Rectal smooth muscle tissue (tissue), 1 donor: Measurements from ENCODE around the gene ZBTB7C.

Experiments
- H3K27ac ChIP-seq: one replicate; pipeline ENCODE4 v1.7.0; 2013; ENCODE audit warnings: low read depth, low read length, inconsistent platforms
- H3K27me3 ChIP-seq: one replicate; pipeline ENCODE4 v1.7.0; 2013; ENCODE audit warnings: low read length; ENCODE audit not compliant: control insufficient read depth, insufficient read depth
- H3K36me3 ChIP-seq: one replicate; pipeline ENCODE4 v1.7.0; 2013; ENCODE audit warnings: low read length; ENCODE audit not compliant: control insufficient read depth, insufficient read depth
- H3K4me1 ChIP-seq: one replicate; pipeline ENCODE4 v1.7.0; 2013; ENCODE audit warnings: low read length; ENCODE audit not compliant: control insufficient read depth, insufficient read depth
- H3K4me3 ChIP-seq: one replicate; pipeline ENCODE4 v1.7.0; 2013; ENCODE audit warnings: low read length
- H3K9ac ChIP-seq: one replicate; pipeline ENCODE4 v1.7.0; 2013; ENCODE audit warnings: low read length

The ZBTB7C gene

DNA sequence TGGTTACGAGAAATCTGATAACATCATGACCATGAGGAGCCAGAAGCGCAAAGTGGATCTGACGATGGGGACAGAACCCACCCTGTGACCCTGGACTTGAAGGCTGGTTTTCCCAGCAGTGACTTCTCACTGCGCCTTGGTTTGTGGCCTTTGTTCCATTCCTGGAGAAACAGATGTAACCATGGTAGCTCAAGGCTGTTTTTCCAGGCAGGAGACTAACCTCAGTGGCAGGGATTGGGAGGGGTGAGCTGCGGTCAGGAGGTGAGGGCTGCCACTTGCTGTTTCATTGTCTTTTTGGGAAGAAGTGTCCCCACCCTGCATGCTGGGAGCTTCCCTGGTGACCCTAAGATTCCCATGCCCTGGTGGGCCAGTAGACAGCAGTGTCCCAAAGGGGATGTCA, 362.3 kb downstream of the ZBTB7C start:
- no peak overlapping the region for H3K27ac ChIP-seq
- H3K9ac ChIP-seq: no peak overlapping the region
- H3K4me3 ChIP-seq: no peak overlapping the region
- H3K27me3 ChIP-seq: no peaks in the 10 kb centered on the region
- H3K36me3 ChIP-seq: no peaks in the 10 kb centered on the region
- H3K4me1 ChIP-seq: no peaks in the 10 kb centered on the region

DNA sequence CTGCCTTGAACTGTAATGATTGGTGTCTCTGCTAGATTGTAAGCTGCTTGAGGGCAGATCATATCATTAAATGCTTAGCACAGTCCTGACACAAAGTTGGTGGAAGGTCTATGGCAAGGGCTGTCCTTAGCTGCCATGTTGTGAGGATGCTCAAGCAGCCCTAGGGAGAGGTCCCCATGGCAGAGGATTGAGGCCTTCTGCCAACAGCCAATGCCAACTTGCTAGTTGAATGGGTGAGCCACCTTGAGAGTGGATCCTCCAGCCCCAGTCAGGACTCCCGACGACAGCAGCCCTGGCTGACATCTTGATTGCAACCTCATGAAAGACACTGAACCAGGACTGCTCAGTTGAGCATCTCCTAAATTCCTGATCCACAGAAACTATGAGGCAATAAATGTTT, 363.4 kb downstream of the ZBTB7C start:
- no peak overlapping the region for H3K9ac ChIP-seq
- H3K27ac ChIP-seq: no peak overlapping the region
- no peaks in the 10 kb centered on the region for H3K36me3 ChIP-seq
- H3K4me1 ChIP-seq: no peaks in the 10 kb centered on the region
- H3K27me3 ChIP-seq: no peaks in the 10 kb centered on the region
- H3K4me3 ChIP-seq: no peak overlapping the region

DNA sequence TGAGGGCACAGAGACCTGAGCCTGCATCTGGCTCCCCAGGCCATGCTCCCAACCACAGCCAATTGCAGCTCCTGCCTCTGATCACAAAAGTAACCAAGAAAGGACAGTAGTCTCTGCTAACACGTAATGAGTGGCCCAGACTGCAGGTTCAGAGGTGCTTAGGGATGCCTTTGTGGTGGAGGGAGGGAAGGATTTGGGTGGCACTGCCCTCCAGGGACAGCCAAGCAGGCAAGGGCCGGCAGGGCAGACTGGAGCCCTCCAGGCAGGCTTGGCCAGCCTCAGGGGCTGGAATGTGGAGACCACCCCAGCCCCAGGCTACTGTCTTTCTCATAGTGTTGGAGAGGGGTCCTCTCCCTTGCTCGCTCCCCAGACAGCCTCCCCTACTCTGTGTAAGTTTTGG, 364.2 kb downstream of the ZBTB7C start:
- Histone ChIP-seq H3K4me1 (no peaks in the 10 kb centered on the region), H3K36me3 (no peaks in the 10 kb centered on the region), H3K9ac (no peak overlapping the region), H3K27me3 (no peaks in the 10 kb centered on the region), H3K27ac (no peak overlapping the region), H3K4me3 (no peak overlapping the region)

DNA sequence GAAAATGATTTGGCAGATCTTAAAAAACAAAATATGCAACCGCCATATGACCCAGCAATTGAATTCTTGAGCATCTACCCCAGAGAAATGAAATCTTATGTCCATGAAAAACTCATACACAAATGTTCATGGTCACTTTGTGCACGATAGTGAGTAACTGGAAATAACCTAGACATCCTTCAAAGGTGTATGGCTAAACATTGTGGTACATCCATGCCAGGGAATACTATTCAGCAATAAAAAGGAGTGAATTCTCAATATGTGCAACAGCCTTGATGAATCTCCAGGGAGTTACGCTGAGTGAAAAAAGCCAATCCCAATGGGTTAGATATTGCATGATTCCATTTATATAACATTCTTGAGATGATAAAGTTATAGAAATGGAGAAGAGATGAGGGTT, 366.0 kb downstream of the ZBTB7C start:
- Histone ChIP-seq H3K4me1 (no peaks in the 10 kb centered on the region), H3K27ac (no peak overlapping the region), H3K4me3 (no peak overlapping the region), H3K9ac (no peak overlapping the region), H3K27me3 (no peaks in the 10 kb centered on the region), H3K36me3 (no peaks in the 10 kb centered on the region)

DNA sequence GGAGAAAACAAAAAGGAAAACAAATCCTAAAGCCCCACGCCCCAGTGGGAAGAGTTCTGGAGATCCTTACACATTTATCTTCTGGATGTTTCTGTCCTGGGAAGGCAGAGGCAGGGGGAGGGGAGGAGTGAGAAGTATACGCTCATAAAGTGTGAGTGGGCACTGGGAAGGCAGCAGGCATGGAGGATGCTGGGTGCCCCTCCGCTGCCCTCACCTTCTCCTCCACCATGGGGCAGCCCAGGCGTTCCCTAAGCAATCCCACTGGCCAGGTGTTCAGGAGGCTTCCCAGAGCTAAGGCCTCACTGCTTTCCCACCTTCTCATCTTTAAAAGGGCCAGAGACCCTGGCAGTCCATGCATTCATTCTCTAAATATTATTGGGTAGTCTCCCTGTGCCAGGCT, 366.8 kb downstream of the ZBTB7C start:
- Histone ChIP-seq H3K36me3 (no peaks in the 10 kb centered on the region), H3K9ac (no peak overlapping the region), H3K27ac (no peak overlapping the region), H3K27me3 (no peaks in the 10 kb centered on the region), H3K4me1 (no peaks in the 10 kb centered on the region), H3K4me3 (no peak overlapping the region)

DNA sequence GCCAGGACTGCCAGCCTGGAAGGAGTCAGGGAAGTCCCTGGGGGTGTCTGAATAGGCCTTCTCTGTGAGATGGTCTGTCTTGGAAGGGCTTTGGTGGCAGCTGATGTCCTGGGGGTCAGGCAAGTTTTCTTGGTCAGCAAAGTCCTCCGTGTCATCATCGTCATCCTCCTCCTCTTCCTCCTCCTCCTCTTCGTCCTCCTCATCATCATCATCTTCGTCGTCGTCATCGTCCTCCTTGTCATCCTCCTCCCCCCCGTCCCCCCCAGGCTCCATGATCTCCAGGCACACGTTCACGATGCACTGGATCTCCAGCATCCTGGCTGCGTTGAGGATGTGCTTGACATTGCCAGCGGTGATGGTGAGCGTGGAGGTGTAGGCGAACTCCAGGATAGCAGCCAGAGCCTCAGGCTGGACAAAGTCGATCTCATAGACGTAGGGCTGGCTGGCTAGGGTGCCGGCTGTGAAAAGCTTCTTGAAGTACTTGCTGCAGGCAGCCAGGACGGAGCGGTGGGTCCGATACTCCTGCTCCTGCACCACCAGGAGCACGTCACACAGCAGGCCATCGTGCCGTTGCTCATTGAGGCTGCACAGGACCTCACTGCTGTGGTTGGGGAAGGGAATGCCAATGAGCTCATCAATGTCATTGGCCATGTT, 368.6 kb downstream of the ZBTB7C start:
- Histone ChIP-seq H3K4me3 (no peak overlapping the region), H3K4me1 (no peaks in the 10 kb centered on the region)

DNA sequence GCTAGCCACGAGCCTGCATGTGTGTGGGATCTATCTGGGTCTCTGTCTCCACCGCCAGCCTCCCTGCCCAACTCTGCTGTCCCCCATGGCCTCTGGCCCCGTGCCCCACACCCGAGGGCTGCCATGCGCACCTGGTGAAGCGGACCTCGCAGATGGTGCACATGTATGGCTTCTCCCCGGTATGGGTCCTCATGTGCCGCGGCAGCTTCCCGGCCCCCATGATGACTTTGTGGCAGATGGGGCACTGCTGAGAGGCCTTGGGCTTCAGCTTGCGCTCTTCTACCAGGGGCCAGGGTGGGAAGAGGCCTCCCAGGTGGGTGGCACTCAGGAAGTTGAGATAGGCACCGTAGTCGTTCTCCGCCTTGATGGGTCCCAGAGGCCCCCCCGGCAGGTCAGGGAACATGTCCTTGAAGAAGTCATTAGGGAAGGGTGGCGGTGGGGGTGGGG, 369.4 kb downstream of the ZBTB7C start:
- Histone ChIP-seq H3K36me3 (no peaks in the 10 kb centered on the region), H3K27ac (no peak overlapping the region), H3K4me1 (no peaks in the 10 kb centered on the region), H3K27me3 (no peaks in the 10 kb centered on the region), H3K9ac (no peak overlapping the region), H3K4me3 (no peak overlapping the region)

More for the DNA sequence above, 368.6 kb downstream of the ZBTB7C start:
- H3K9ac ChIP-seq: no peak overlapping the region
- no peaks in the 10 kb centered on the region for H3K27me3 ChIP-seq
- no peaks in the 10 kb centered on the region for H3K36me3 ChIP-seq
- H3K27ac ChIP-seq: no peak overlapping the region

DNA sequence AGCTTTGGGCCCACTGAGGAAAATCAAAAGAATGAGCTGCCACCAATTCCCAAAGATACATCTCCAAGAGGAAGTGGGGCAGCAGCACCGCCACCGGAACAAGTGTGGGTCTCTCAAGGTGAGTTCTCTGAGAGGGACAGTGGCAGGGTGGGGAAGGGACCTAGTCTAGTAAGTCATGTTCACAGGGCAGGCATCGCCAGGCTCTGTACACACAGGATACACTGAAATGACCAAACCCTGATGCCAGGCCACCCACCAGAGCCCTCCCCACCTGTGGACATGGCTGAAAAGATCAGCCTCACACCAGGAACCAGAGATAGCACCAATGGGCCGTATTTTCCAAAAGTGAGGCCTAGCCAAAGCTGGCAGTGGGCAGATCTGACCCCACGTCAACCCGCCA, 370.5 kb downstream of the ZBTB7C start:
- no peaks in the 10 kb centered on the region for H3K27me3 ChIP-seq
- H3K36me3 ChIP-seq: no peaks in the 10 kb centered on the region
- no peak overlapping the region for H3K27ac ChIP-seq
- H3K4me1 ChIP-seq: no peaks in the 10 kb centered on the region
- H3K9ac ChIP-seq: no peak overlapping the region
- no peak overlapping the region for H3K4me3 ChIP-seq

DNA sequence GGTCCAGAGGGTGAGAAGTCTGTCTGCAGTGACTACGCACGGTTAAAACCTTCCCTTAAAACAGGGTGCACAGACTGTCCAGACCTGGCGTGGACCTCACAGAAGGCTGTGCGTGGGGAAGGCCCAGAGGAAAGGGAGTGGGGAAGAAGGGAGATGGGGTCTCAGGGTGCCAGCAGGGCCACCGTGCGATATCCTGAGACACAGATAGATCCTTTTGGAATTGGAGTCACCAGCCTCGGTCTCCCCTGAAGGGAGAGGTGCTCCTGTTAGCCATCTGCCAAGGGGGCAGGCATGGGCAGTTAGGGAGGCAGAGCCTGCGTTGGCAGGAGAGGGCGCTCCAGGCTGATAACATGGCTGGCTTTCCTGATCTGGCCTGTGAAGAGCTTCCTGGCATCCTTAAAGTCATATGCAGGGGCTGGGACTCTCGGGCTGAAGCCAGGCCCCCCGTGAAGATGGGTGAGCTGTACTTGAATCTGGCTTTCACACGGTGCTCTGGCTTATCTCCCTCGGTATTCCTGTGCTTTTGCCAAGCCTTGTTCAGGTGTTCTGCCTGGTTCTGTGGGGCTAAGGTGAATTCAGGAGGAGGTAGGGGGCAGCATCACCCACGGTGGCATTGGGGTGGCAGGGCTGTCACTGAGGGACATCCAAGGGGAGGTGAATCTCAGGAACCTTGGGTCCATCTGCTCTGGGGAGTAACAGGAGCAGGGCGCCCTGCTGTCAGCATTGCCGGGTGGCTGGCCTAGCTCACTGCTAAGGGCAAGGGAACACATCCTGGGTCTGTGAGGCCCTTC, 371.5 kb downstream of the ZBTB7C start:
- no peaks in the 10 kb centered on the region for H3K4me1 ChIP-seq
- no peak overlapping the region for H3K27ac ChIP-seq
- H3K9ac ChIP-seq: no peak overlapping the region
- H3K27me3 ChIP-seq: no peaks in the 10 kb centered on the region
- H3K4me3 ChIP-seq: no peak overlapping the region
- no peaks in the 10 kb centered on the region for H3K36me3 ChIP-seq

DNA sequence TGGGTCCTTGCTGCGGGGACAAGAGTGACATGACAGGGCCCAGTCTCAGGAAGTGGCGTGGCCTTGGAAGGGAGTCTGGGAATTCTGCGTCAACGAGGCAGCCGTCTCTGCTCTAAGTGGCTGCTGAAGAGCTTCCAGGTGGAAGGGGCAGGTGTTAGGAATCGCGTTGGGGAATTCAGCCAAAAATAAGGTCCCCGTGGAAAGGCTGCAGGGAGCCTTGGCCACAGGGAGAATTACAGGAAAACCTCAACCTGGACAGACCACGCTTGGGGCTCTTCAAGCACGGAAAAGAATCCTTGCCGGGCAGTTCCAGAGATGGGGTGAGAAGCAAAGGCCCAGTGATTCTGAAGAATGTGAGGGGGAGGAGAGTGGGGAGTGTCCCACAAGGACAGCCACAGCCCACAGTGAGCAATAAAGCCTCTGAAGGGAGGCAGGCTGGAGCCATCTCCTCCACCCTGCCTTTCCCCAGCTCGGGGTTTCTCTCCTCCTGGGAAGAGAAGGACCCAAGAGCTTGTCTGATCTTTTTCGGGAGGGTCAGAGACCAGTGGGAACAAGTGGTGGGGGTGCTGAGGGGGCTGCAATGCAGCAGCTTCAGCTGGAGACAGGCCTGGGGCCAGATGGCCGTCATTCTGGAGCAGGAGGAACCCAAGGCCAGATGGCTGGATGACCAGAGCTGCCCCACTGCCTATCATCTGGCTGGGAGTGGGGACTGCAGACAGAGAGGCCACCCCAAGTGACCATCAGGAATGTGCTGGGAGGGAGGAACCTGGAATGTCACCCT, 372.4 kb downstream of the ZBTB7C start:
- Histone ChIP-seq H3K36me3 (no peaks in the 10 kb centered on the region), H3K27me3 (no peaks in the 10 kb centered on the region), H3K27ac (no peak overlapping the region), H3K4me3 (no peak overlapping the region), H3K4me1 (no peaks in the 10 kb centered on the region), H3K9ac (no peak overlapping the region)

DNA sequence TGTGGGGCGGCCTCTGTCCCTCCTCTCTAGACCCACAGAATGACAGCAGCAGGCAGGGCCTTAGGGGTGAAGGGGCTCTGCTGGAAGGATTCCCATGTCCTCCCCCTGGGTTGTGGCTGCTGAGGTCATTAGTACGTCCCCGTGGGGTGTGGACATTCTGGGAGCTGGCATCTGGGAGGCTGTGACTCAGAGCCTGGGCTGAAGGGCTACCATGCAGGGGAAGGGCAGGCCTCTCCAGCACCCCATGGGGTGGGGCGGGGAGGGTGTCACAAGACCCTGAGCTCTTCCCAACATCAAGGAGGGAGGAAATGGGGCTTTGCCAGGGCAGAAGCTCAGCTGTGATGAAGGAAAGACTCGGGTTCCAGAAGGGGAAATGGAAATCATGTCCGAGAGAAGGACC, 373.0 kb downstream of the ZBTB7C start:
- H3K36me3 ChIP-seq: no peaks in the 10 kb centered on the region
- no peak overlapping the region for H3K9ac ChIP-seq
- H3K4me3 ChIP-seq: no peak overlapping the region
- H3K27me3 ChIP-seq: no peaks in the 10 kb centered on the region
- no peaks in the 10 kb centered on the region for H3K4me1 ChIP-seq
- no peak overlapping the region for H3K27ac ChIP-seq

DNA sequence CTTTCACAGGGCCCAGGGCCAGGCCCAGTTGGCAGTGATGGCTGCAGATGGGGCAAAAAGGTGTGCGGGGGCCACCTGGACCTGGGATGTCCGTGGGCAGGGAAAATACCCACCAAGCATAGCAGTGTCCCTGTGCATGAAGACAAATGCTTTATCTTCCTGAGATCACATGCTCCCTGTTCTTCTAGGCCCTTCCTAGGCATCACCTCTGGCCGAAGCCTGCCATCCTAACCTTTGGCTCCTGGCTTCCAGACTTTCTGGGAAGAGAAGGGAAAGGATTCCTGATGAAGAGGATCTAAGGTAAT, 373.7 kb downstream of the ZBTB7C start:
- Histone ChIP-seq H3K4me1 (no peaks in the 10 kb centered on the region), H3K27me3 (no peaks in the 10 kb centered on the region), H3K9ac (no peak overlapping the region), H3K36me3 (no peaks in the 10 kb centered on the region), H3K27ac (no peak overlapping the region), H3K4me3 (no peak overlapping the region)
